ENCODE data around the gene SCAMP5.
A peak's percentile ranks its signal among the peaks of the same experiment; 100 is the strongest.

The SCAMP5 gene

DNA sequence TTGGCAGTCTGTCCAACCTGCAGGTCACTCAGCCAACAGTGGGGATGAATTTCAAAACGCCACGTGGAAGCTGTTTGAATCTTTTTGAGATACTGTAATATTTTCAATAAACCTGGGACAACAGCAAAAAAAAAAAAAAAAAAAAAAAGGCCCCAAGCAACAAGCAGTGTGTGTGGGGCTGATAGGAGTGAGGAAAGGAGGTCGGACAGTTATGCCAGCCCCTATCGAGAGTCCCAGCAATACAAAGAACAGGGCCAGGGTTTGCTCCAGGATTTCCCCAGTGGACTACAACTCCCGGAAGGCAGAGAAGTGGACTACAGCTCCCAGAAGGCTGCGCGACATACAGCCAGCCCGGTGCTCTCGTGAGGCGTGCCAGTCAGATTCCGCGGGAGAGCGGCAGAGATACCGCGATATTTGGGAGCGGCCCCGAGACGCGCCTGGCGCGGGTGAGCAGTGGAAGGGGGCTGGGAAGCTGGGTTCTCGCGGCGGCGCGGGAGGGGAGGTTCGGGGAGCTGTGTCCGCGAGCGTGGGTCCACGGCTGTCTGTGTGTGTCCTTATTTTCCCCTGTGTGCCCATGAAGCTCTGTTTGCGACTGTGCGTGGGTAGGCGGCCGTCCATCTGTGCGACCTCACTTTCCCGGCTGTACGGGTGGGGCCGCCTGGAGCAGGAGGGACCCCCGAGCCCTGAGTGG lies 28.0 kb downstream of the SCAMP5 start, which contains the start of gene PPCDC:
TSS of gene PPCDC (plus strand) at position 410 of the 691 bp plus-strand sequence. CDS start 4,729 bp downstream, outside the sequence.
- Mint-ChIP-seq H3K27me3 (no peaks in the 10 kb centered on the region), H3K27ac (peak within 1 kb of the TSS; percentile 93), H3K4me3 (peak within 1 kb of the TSS; percentile 91), H3K4me1 (peaks cover 18% of the 10 kb centered on the region), H3K36me3 (ENCODE audit: low read depth) (no peaks in the 10 kb centered on the region), H3K9me3 (no peaks in the 10 kb centered on the region)
- peak; percentile 95 for DNase-seq
- ATAC-seq = peak; percentile 100

DNA sequence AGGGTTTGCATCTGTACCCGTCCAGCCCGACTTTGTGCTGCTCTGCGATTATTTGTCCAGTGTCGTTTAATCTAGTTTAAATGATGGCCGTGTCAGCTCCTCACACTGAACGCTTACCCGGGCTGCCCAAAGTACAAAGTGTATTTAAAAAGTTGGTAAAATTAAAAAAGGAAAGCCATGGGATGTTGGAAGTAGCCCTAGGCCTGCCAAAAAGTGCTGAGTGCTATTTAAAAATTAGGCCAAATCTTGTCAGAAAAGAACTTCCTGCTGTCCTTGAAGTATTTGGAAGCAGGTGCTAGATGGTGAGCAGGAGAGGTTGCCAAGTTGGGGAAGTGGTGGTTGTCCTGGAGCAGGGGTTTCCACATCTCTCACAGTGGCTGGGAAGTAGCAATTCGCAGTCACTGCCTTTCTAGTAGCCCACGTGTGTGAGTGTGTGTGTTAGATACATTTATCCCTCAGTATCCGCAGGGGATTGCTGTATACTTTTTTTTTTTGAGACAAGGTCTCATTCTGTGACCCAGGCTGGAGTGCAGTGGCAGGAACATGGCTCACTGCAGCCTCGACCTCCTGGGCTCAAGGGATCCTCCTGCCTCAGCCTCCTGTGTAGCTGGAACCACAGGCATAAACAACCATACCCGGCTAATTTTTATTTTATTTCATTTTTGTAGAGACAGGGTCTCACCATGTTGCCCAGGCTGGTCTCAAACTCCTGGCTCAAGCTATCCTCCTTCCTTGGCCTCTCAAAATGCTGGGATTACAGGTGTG lies 28.7 kb downstream of the SCAMP5 start:
- DNase-seq = no peak
- no peak for ATAC-seq
- H3K27ac Mint-ChIP-seq = peak overlapping the region; percentile 93
- H3K4me1 Mint-ChIP-seq = peaks cover 19% of the 10 kb centered on the region
- no peaks in the 10 kb centered on the region for H3K27me3 Mint-ChIP-seq
- no peaks in the 10 kb centered on the region for H3K9me3 Mint-ChIP-seq
- H3K36me3 Mint-ChIP-seq (ENCODE audit: low read depth) = no peaks in the 10 kb centered on the region
- H3K4me3 Mint-ChIP-seq = peak overlapping the region; percentile 91

DNA sequence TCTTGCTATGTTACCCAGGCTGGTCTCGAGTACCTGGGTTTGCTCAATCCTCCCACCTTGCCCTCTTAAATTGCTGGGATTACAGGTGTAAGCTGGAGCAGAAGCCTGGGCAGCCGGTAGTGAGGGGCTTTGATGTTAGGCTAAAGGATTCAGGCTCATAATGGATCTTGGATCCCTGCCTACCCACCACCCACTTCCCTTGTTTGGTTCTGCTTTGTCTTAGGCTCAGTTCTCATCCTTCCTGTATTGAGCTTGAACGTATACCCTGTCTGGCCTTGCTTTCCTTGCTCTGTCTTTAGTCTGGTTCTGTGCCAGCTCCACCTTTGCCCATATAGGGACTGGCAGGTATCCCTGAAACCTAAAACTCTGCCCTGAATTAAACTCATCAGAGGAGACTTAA lies 29.7 kb downstream of the SCAMP5 start:
- Mint-ChIP-seq H3K27ac (peak overlapping the region; percentile 93), H3K27me3 (no peaks in the 10 kb centered on the region), H3K4me1 (peaks cover 25% of the 10 kb centered on the region), H3K36me3 (ENCODE audit: low read depth) (peaks cover 2% of the 10 kb centered on the region), H3K9me3 (no peaks in the 10 kb centered on the region), H3K4me3 (peak overlapping the region; percentile 91)
- no peak for ATAC-seq
- no peak for DNase-seq

DNA sequence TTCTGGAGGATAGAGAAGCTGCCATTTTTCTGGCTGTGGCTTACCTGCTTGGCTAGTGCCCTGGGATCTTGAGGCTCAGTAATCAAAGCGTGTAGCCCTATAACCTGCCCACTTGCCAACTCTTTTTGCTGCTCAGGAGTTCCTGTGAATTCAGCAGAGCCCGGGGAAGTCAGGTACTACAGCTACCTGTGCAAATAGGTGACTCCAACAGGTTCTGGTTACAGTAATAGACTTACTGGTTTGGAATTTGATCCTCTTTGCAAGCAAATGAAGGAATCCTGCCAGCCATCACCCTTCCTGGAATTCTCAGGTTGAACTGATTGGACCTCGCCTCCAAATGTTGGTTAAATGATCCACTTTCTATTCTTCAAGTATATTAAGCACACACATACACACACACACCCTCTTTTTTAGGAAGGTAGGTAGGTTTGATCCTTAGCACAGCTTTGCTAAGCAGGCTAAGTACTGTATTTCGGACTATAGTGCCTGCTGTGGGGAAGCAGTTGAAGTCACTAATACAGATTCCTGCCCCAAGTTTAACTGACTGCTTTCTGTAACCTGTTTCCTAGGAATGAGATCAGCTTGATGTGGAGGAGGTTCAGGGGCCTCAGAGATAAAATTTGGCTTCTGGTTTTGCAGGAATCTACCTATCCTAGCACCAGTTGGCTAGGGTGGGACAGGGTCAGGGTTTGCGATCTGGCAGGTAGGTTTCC lies 30.3 kb downstream of the SCAMP5 start:
- Mint-ChIP-seq H3K27ac (peak overlapping the region; percentile 93), H3K4me3 (peak overlapping the region; percentile 91), H3K4me1 (peaks cover 25% of the 10 kb centered on the region), H3K9me3 (no peaks in the 10 kb centered on the region), H3K36me3 (ENCODE audit: low read depth) (peaks cover 8% of the 10 kb centered on the region), H3K27me3 (no peaks in the 10 kb centered on the region)
- ATAC-seq (no peak), DNase-seq (no peak)

DNA sequence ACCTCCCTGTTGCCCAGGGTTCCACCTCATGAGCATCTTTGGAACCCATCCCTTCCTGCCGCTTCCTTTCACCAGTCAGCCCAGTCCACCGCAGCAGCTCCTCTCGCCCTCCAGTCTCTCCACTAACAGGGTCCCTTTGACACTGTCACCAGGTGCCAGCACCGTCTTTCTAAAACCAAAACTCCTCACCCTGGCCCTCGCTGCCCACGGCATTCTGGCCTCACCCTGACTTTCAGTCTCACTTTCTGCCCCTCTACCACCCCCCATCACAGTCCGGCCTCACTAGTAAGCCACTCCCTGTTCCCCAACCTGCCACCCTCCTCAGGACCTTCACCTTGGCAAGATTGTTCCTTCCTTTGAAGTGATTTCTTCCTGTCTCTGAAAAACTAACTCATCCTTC lies 32.2 kb downstream of the SCAMP5 start:
- peaks cover 37% of the 10 kb centered on the region for H3K4me1 Mint-ChIP-seq
- H3K27me3 Mint-ChIP-seq = no peaks in the 10 kb centered on the region
- H3K4me3 Mint-ChIP-seq = no peak overlapping the region
- no peak for ATAC-seq
- H3K36me3 Mint-ChIP-seq (ENCODE audit: low read depth) = peaks cover 16% of the 10 kb centered on the region
- DNase-seq = no peak
- no peaks in the 10 kb centered on the region for H3K9me3 Mint-ChIP-seq
- peak overlapping the region; percentile 19 for H3K27ac Mint-ChIP-seq

DNA sequence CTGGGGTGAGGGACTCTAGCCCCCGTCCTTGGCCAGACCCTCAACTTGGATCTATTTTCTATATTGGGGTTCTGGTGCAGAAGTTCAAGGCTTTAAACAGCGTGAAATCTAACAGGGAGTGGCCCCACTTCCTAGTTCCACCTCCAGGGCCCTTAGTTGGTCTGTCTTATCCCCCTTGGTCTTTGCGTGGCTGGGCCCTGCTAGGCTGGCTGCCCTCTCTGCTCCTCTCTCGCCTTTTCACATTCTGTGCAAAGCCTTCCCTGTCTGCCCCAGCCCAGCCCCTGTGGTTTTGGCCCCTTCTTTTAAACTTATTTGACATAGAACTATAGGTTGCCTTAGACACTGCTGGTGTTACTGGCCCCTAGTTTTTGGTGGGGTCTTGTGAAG lies 33.6 kb downstream of the SCAMP5 start:
- Mint-ChIP-seq H3K4me3 (no peak overlapping the region), H3K27ac (no peak overlapping the region), H3K36me3 (ENCODE audit: low read depth) (peaks cover 19% of the 10 kb centered on the region), H3K9me3 (no peaks in the 10 kb centered on the region), H3K27me3 (no peaks in the 10 kb centered on the region), H3K4me1 (peaks cover 40% of the 10 kb centered on the region)
- ATAC-seq (no peak), DNase-seq (no peak)

DNA sequence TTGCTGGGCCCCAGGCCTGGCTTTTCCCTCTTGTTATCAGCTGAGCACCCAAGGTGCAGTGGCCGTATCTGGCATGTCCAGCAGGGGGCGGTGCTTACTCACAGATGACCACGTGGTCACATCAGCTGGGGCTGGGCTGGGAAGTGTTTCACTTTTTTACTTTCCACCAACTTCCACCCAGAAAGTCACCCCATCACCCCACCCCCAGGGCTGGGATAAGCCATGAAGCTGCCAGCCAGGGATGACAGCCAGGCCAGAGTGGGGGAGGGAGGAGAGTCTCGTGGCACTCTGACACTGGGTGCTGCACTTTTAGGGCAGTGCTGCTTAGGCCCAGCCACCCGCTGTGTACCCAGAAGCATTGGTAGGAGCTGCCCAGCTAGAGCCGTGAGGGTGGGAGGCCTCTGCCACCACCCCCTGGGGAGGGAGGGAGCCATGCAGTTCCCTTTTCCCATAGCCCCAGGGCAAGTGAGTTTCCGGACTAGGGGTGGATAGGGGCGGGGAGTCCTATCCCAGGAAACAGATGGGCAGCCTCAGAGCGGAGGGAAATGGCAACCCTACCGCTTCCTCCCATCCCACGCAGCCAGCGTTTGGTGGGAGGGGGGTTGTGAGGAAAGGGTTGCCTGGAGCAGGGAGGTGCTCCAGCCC lies 34.1 kb downstream of the SCAMP5 start:
- no peak overlapping the region for H3K4me3 Mint-ChIP-seq
- peak; percentile 92 for DNase-seq
- H3K27ac Mint-ChIP-seq = no peak overlapping the region
- H3K9me3 Mint-ChIP-seq = no peaks in the 10 kb centered on the region
- H3K4me1 Mint-ChIP-seq = peaks cover 36% of the 10 kb centered on the region
- H3K36me3 Mint-ChIP-seq (ENCODE audit: low read depth) = peaks cover 19% of the 10 kb centered on the region
- peak; percentile 86 for ATAC-seq
- no peaks in the 10 kb centered on the region for H3K27me3 Mint-ChIP-seq

DNA sequence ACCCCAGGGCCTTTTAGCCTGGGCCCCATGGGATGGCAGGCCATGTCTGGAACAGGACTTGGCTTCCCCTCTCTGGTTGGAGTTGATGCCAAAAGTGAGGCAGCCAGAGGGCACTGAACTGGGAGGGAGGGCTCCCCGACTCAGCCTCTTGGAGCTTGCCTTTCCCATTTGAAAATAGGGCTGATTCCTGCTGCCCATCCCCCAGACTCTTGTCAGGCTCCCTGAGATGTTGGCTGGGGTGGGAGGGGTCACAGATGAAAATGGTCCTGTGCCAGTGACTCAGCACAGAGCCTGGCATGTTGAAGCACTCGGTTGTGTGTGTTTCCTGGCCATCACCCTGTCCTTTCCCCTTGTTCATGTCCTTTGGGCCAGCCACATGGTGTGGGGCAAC lies 34.7 kb downstream of the SCAMP5 start:
- H3K9me3 Mint-ChIP-seq = no peaks in the 10 kb centered on the region
- H3K36me3 Mint-ChIP-seq (ENCODE audit: low read depth) = peaks cover 19% of the 10 kb centered on the region
- no peak for DNase-seq
- H3K27ac Mint-ChIP-seq = no peak overlapping the region
- no peaks in the 10 kb centered on the region for H3K27me3 Mint-ChIP-seq
- peaks cover 31% of the 10 kb centered on the region for H3K4me1 Mint-ChIP-seq
- H3K4me3 Mint-ChIP-seq = no peak overlapping the region
- ATAC-seq = no peak

DNA sequence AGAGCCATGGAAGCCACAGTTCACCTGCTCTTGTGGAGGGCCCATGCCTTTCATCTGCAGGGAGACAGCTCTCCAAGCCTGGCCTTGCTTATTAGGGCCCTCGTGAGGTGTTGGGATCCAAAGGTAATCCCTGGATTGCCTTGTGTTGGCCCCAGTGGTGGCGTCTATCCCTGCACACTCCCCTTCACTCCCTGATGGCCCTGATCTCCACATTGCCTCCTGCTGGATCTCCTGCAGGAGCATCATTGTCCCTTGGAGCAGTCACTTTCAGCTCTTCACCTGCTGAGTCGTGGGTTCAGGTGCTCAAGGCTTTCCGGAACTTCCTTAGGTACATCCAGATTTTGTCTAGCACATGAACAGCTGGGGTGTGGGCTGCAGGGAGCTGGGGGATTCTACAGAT lies 35.1 kb downstream of the SCAMP5 start:
- Mint-ChIP-seq H3K4me3 (no peak overlapping the region), H3K27me3 (no peaks in the 10 kb centered on the region), H3K27ac (no peak overlapping the region), H3K9me3 (no peaks in the 10 kb centered on the region), H3K4me1 (peaks cover 28% of the 10 kb centered on the region), H3K36me3 (ENCODE audit: low read depth) (peaks cover 19% of the 10 kb centered on the region)
- DNase-seq (no peak), ATAC-seq (no peak)

DNA sequence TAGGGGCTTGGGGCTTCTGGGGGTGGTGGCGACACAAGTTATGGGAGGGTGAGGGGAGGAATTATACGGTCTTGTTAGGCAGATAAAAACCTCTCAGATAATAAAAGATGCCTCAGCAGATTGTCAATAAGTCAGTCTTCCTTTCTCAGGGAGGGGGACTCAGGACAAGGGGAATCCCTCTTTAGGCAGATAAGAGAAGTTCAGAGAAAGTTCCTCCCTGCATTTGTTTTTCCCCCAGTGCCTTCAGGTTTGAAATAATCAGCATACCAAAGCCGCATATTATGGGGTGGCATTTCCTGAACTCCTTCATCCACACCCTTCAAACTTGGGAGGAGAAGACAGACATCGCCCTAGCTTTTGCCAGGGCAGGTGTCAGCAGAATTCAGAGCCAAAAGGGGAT lies 36.5 kb downstream of the SCAMP5 start:
- DNase-seq (no peak), ATAC-seq (no peak)
- H3K27me3 Mint-ChIP-seq = no peaks in the 10 kb centered on the region
- H3K36me3 Mint-ChIP-seq (ENCODE audit: low read depth) = peaks cover 22% of the 10 kb centered on the region
- no peaks in the 10 kb centered on the region for H3K9me3 Mint-ChIP-seq
- peaks cover 34% of the 10 kb centered on the region for H3K4me1 Mint-ChIP-seq
- H3K27ac Mint-ChIP-seq = no peak overlapping the region
- no peak overlapping the region for H3K4me3 Mint-ChIP-seq

DNA sequence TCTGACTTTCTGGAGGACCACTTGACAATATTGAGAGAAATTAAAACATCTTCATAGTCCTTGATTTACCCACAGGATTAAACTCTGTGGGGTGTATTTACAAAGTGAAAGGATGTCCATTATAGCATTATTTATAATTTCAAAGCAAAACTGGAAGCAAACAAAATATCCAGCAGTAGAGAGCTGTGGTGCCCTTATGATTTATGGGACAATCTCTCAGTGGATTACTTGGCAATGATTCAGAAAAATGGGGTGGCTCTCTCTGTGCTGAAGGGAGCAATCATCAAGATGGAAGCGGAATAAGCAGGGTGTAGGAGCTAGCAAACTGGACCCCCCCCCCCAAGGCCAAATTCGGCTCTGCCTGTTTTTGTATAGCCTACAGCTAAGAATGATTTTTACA lies 37.0 kb downstream of the SCAMP5 start:
- Mint-ChIP-seq H3K27ac (no peak overlapping the region), H3K9me3 (no peaks in the 10 kb centered on the region), H3K4me3 (no peak overlapping the region), H3K36me3 (ENCODE audit: low read depth) (peaks cover 26% of the 10 kb centered on the region), H3K27me3 (no peaks in the 10 kb centered on the region), H3K4me1 (peaks cover 40% of the 10 kb centered on the region)
- no peak for ATAC-seq
- DNase-seq = no peak

DNA sequence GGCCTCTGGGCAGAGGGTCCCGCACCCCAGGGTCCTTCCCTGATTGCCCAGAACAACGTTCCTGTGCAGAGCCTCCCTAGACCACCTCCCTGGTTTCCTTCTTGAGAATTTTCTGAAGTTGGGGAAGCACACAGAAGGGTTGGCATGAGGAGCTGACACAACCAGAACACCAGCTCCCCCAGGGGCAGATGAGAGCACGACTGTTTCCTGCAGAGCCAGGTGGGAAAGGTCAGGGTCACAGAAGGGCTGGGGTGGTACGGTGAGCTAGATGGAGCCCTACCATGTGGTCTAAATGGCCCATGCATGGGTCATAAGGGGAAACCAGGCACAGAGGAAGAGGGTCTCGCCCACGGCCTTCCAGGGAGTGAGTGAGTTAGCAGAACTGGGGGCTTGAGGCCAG lies 38.4 kb downstream of the SCAMP5 start:
- Mint-ChIP-seq H3K27ac (no peak overlapping the region), H3K36me3 (ENCODE audit: low read depth) (peaks cover 30% of the 10 kb centered on the region), H3K4me1 (peaks cover 48% of the 10 kb centered on the region), H3K4me3 (no peak overlapping the region), H3K9me3 (no peaks in the 10 kb centered on the region), H3K27me3 (no peaks in the 10 kb centered on the region)
- DNase-seq = no peak
- peak; percentile 29 for ATAC-seq

DNA sequence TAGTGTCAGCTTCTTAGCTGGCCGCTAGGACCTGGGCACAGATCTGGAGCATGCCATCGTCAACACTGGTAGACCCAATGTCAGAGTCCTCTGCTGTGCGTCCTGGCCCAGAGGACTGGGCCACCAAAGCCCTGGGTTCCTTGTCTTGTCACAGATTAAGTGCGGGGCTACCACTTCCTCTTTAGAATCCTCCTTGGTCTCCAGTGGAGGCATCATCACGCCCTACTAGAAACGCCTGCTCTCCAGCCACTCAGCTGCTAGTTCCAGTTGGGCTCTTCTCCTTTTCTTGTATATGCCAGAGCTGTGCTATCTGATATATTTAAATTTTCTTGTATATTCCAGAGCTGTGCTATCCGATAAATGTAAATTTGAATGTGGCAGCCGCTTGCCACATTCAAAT lies 39.3 kb downstream of the SCAMP5 start:
- Mint-ChIP-seq H3K36me3 (ENCODE audit: low read depth) (peaks cover 27% of the 10 kb centered on the region), H3K9me3 (no peaks in the 10 kb centered on the region)
- no peak for ATAC-seq

DNA sequence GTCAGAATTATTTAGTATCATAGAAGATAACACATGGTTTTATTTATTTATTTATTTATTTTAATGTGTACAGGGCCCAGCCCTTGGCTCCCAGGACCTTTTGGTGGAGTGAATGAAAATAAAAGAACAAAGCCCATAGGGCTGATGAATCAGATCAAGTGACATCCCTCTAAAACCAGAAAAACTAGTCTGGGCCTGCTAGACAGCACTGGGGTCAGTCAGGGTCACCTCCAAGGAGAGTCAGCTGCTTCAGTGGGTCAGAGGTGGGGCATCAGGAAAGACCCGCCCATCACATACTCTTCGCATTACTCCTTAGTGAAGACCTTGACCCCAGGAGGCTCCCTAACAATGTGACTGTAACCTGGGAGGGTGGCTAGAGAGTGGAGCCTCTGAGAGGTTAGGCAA lies 40.9 kb downstream of the SCAMP5 start:
- Mint-ChIP-seq H3K27me3 (no peaks in the 10 kb centered on the region), H3K4me1 (peaks cover 45% of the 10 kb centered on the region), H3K9me3 (no peaks in the 10 kb centered on the region), H3K27ac (no peak overlapping the region), H3K4me3 (no peak overlapping the region), H3K36me3 (ENCODE audit: low read depth) (peaks cover 20% of the 10 kb centered on the region)
- ATAC-seq (no peak), DNase-seq (no peak)

More for the DNA sequence above, 39.3 kb downstream of the SCAMP5 start:
- DNase-seq = no peak
- Mint-ChIP-seq H3K27ac (no peak overlapping the region), H3K4me3 (no peak overlapping the region), H3K4me1 (peaks cover 48% of the 10 kb centered on the region), H3K27me3 (no peaks in the 10 kb centered on the region)

Data from activated naive CD8-positive, alpha-beta T cell treated with anti-CD3 and anti-CD28 coated beads, Interleukin-2, amount 50 U/mL, for 24 hours (primary cell).